ENCODE measurements around the gene DPEP2NB. TPM values are rescaled to one million over a fixed set of nuclear protein-coding genes. Genes with fewer than 3 reads are reported as not detected.

The DPEP2NB gene
- total and polyA plus RNA-seq, 10 of the 15 experiments (the other 5 are each of a cell fraction or from before 2014, with no cell fraction given): not detected

DNA sequence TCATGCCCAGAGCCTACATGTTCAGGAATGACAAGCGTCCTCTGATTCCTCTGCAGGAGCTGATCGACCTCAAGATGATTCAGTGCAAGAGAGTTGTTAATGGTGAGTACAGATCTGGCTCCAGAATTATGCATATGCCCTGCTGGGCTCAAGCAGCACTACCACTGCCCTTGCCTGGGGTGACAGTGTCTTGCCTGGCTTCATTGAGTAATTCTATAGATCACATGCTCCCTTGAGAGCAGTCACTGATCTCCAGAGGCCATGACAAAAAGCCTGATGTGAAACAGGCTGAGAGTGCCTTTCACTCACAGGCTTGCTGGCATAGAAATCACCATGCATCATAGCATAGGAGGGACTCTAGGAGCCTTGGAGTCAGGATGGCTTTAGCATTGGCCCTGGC is 33.7 kb upstream of the DPEP2NB start (continued):
- TF ChIP-seq, protein P1, sequence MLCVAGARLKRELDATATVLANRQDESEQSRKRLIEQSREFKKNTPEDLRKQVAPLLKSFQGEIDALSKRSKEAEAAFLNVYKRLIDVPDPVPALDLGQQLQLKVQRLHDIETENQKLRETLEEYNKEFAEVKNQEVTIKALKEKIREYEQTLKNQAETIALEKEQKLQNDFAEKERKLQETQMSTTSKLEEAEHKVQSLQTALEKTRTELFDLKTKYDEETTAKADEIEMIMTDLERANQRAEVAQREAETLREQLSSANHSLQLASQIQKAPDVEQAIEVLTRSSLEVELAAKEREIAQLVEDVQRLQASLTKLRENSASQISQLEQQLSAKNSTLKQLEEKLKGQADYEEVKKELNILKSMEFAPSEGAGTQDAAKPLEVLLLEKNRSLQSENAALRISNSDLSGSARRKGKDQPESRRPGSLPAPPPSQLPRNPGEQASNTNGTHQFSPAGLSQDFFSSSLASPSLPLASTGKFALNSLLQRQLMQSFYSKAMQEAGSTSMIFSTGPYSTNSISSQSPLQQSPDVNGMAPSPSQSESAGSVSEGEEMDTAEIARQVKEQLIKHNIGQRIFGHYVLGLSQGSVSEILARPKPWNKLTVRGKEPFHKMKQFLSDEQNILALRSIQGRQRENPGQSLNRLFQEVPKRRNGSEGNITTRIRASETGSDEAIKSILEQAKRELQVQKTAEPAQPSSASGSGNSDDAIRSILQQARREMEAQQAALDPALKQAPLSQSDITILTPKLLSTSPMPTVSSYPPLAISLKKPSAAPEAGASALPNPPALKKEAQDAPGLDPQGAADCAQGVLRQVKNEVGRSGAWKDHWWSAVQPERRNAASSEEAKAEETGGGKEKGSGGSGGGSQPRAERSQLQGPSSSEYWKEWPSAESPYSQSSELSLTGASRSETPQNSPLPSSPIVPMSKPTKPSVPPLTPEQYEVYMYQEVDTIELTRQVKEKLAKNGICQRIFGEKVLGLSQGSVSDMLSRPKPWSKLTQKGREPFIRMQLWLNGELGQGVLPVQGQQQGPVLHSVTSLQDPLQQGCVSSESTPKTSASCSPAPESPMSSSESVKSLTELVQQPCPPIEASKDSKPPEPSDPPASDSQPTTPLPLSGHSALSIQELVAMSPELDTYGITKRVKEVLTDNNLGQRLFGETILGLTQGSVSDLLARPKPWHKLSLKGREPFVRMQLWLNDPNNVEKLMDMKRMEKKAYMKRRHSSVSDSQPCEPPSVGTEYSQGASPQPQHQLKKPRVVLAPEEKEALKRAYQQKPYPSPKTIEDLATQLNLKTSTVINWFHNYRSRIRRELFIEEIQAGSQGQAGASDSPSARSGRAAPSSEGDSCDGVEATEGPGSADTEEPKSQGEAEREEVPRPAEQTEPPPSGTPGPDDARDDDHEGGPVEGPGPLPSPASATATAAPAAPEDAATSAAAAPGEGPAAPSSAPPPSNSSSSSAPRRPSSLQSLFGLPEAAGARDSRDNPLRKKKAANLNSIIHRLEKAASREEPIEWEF (IDR thresholded peaks at IDR 0.05; ENCODE audit: insufficient replicate concordance, low read depth, low read length): no peak
- TF ChIP-seq, protein P2, sequence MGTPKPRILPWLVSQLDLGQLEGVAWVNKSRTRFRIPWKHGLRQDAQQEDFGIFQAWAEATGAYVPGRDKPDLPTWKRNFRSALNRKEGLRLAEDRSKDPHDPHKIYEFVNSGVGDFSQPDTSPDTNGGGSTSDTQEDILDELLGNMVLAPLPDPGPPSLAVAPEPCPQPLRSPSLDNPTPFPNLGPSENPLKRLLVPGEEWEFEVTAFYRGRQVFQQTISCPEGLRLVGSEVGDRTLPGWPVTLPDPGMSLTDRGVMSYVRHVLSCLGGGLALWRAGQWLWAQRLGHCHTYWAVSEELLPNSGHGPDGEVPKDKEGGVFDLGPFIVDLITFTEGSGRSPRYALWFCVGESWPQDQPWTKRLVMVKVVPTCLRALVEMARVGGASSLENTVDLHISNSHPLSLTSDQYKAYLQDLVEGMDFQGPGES (IDR thresholded peaks at IDR 0.05): no peak
- TF ChIP-seq, protein P3, sequence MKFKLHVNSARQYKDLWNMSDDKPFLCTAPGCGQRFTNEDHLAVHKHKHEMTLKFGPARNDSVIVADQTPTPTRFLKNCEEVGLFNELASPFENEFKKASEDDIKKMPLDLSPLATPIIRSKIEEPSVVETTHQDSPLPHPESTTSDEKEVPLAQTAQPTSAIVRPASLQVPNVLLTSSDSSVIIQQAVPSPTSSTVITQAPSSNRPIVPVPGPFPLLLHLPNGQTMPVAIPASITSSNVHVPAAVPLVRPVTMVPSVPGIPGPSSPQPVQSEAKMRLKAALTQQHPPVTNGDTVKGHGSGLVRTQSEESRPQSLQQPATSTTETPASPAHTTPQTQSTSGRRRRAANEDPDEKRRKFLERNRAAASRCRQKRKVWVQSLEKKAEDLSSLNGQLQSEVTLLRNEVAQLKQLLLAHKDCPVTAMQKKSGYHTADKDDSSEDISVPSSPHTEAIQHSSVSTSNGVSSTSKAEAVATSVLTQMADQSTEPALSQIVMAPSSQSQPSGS (IDR thresholded peaks at IDR 0.05; ENCODE audit: low read length): no peak
- TF ChIP-seq POU2F2 (IDR thresholded peaks at IDR 0.05; ENCODE audit: borderline replicate concordance, low read depth, low read length) (no peak), BCL11A (IDR thresholded peaks at IDR 0.05; ENCODE audit: low read depth, low read length) (no peak)

Measured in GM12878 (cell line).